GM23248 (cell line): ENCODE data around the gene APC.
A peak's percentile ranks its signal among the peaks of the same experiment; 100 is the strongest.

Experiments
- EZH2 ChIP-seq: fragments of 200-600 bp; sonication (generic); IDR thresholded peaks from 2 replicates; pipeline ENCODE4 v1.6.1; 2018; ENCODE audit warnings: antibody characterized with exemption, mild to moderate bottlenecking; ENCODE audit not compliant: insufficient read depth, poor library complexity, severe bottlenecking
- EZH2phosphoT487 ChIP-seq: fragments of 200-600 bp; sonication (generic); IDR thresholded peaks from 2 replicates; pipeline ENCODE4 v1.6.1; 2018; ENCODE audit warnings: antibody characterized with exemption, moderate library complexity, mild to moderate bottlenecking, low read depth; ENCODE audit not compliant: insufficient read depth

DNA sequence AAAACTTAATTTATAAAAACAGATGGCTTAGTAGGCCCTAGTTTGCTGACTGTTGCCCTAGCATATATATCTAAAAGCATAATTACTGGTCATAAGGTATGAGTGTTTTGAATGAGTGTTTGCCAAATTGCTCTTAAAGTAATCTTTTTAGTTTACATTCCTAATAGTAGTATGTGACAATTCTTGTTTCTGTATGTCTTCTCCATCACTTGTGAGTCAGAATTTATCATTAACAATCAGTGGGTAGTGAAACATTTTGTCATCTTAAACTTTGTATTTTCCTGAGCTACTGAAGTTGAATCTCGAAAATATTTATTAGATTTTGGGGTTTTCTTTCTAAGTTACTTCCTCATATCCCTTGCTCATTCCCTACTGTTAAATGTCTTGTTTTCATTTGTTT, 49.6 kb downstream of the APC start:
- TF ChIP-seq EZH2phosphoT487 (0 out of 2 replicates have a peak, but pooled peaks have one; percentile 32), EZH2 (no peak)
